Panc1 (cell line): ENCODE measurements around the gene TMEM212. TPM values are rescaled to one million over a fixed set of nuclear protein-coding genes. Genes with fewer than 3 reads are reported as not detected.
A peak's percentile ranks its signal among the peaks of the same experiment; 100 is the strongest.

Experiments
- ATAC-seq: fragments of 200-7000 bp; cut with Tn5 transposase; 2 replicates; pipeline ENCODE4 v1.9.1; 2020; ENCODE audit warnings: mild to moderate bottlenecking, moderate library complexity
- BruUV-seq: library from RNA; stranded (reverse); fragments of 400-500 nt; replicated peaks from 2 replicates; lab custom pipeline; 2021; lab: Mats Ljungman, UMichigan
- CTCF ChIA-PET: fragments of 300-600 bp; sonication (Branson Sonifier 250); formaldehyde crosslinking; loops from one replicate; lab custom pipeline; 2022; ENCODE audit warnings: antibody characterized with exemption; lab: Charles Lee
- POLR2A ChIA-PET: fragments of 300-600 bp; sonication (Branson Sonifier 250); formaldehyde crosslinking; loops from one replicate; lab custom pipeline; 2022; ENCODE audit warnings: antibody characterized with exemption; lab: Charles Lee
- DNase-seq: peaks from one replicate; pipeline ENCODE4 v3.0.0-alpha.2; 2010; ENCODE audit warnings: low read depth, low spot score
- H3K27ac ChIP-seq: 2 replicates; pipeline ENCODE4 v1.5.1; 2011; ENCODE audit warnings: mild to moderate bottlenecking, low read length, inconsistent platforms
- H3K27me3 ChIP-seq: fragments of 200-500 bp; sonication (Bioruptor generic); 2 replicates; pipeline ENCODE4 v1.6.0; 2014; ENCODE audit warnings: low read length, inconsistent platforms; ENCODE audit not compliant: control insufficient read depth, insufficient read depth
- H3K36me3 ChIP-seq: fragments of 200-500 bp; sonication (Bioruptor generic); 2 replicates; pipeline ENCODE4 v1.5.1; 2014; ENCODE audit warnings: inconsistent platforms, mild to moderate bottlenecking, low read length, moderate library complexity; ENCODE audit not compliant: control insufficient read depth, insufficient read depth
- H3K4me1 ChIP-seq: 2 replicates; pipeline ENCODE4 v1.5.1; 2011; ENCODE audit warnings: inconsistent platforms, mild to moderate bottlenecking, low read length, moderate library complexity; ENCODE audit not compliant: control insufficient read depth, insufficient read depth
- H3K4me3 ChIP-seq, 2 experiments: 2 replicates each; pipeline ENCODE4 v1.5.1; 2011 to 2012; ENCODE audit warnings: low read depth in 2 of 2, low read length in 2 of 2, mild to moderate bottlenecking in 2 of 2, inconsistent platforms in 1 of 2, moderate library complexity in 1 of 2
- H3K9me3 ChIP-seq: fragments of 200-500 bp; sonication (Bioruptor generic); 2 replicates; pipeline ENCODE4 v1.5.1; 2014; ENCODE audit warnings: low read depth, mild to moderate bottlenecking, inconsistent platforms, low read length, moderate library complexity; ENCODE audit not compliant: control insufficient read depth, insufficient read depth
- POLR2AphosphoS5 ChIP-seq: IDR thresholded peaks from 2 replicates; pipeline ENCODE4 v1.6.1; 2012; ENCODE audit warnings: mild to moderate bottlenecking, low read depth, low read length, moderate library complexity
- SIN3A ChIP-seq: IDR thresholded peaks from 2 replicates; pipeline ENCODE4 v1.6.1; 2012; ENCODE audit warnings: low read depth, mild to moderate bottlenecking, low read length, moderate library complexity, borderline replicate concordance; ENCODE audit not compliant: insufficient read depth
- TCF7L2 ChIP-seq: IDR thresholded peaks from 2 replicates; pipeline ENCODE4 v1.6.1; 2011; ENCODE audit warnings: mild to moderate bottlenecking, low read depth, low read length, inconsistent platforms
- in situ Hi-C: cut with HindIII; loops from 2 replicates; pipeline ENCODE4 v1.10.0; 2016; ENCODE audit warnings: low sequenced_read_pairs, low pct_unique_long_range_greater_than_20kb
- intact Hi-C: fragments of 100-400 bp; cut with micrococcal nuclease; formaldehyde crosslinking; loops from one replicate; pipeline ENCODE4 v1.10.0; 2022; ENCODE audit not compliant: unreplicated experiment
- total RNA-seq: library from RNA; stranded (reverse); gene quantifications from one replicate; pipeline ENCODE4 v1.2.1, GENCODE V29; 2021; ENCODE audit not compliant: unreplicated experiment
- TF ChIP-seq, protein P1 (sequence below): fragments of 450-650 bp; IDR thresholded peaks from 2 replicates; pipeline ENCODE4 v1.5.1; 2017; ENCODE audit warnings: mild to moderate bottlenecking
- TF ChIP-seq, protein P2 (sequence below), 2 experiments: IDR thresholded peaks; 2 replicates each; pipeline ENCODE4 v1.6.1; 2011 to 2012; ENCODE audit warnings: low read depth in 2 of 2, control low read depth in 1 of 2, low read length in 1 of 2, mild to moderate bottlenecking in 1 of 2, moderate library complexity in 1 of 2; ENCODE audit not compliant: insufficient read depth in 1 of 2

Gene TMEM212
- total RNA-seq, 1 experiment from 2014 or later, result not detected

DNA sequence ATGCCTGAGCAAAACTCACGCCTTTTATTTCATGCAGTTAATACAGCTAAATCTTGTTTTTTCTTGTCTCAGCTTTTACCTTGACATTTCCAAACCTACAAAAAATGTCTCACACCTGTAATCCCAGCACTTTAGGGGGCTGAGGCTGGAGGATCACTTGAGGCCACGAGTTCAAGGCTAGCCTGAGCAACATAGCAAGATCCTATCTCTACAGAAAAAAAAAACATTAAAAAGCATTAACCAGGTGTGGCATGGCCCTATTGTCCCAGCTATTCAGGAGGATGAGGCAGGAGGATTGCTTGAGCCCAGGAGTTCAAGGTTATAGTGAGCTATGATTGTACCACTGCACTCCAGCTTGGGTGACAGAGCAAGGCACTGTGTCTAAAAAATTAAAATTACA, 3.9 kb upstream of the TMEM212 start:
- intact Hi-C loops (loop anchor here (10.0 kb wide), 1 partner anchor 654 kb away; no protein-coding TSS in a partner anchor), in situ Hi-C loops (no loop called here)
- Histone ChIP-seq H3K9me3 (no peaks in the 10 kb centered on the region), H3K4me3 (no peak overlapping the region), H3K27me3 (no peaks in the 10 kb centered on the region), H3K27ac (no peak overlapping the region), H3K36me3 (no peaks in the 10 kb centered on the region), H3K4me1 (peaks cover 7% of the 10 kb centered on the region)
- CTCF ChIA-PET, result interaction anchor here (0.7 kb wide), 1 partner anchor 686 kb away, joined by 3 read pairs; no protein-coding TSS in a partner anchor
- POLR2A ChIA-PET, result no interaction called here
- no TSS peak for BruUV-seq
- ATAC-seq, result no peak
- no peak for TF ChIP-seq POLR2AphosphoS5
- TF ChIP-seq, protein P1, sequence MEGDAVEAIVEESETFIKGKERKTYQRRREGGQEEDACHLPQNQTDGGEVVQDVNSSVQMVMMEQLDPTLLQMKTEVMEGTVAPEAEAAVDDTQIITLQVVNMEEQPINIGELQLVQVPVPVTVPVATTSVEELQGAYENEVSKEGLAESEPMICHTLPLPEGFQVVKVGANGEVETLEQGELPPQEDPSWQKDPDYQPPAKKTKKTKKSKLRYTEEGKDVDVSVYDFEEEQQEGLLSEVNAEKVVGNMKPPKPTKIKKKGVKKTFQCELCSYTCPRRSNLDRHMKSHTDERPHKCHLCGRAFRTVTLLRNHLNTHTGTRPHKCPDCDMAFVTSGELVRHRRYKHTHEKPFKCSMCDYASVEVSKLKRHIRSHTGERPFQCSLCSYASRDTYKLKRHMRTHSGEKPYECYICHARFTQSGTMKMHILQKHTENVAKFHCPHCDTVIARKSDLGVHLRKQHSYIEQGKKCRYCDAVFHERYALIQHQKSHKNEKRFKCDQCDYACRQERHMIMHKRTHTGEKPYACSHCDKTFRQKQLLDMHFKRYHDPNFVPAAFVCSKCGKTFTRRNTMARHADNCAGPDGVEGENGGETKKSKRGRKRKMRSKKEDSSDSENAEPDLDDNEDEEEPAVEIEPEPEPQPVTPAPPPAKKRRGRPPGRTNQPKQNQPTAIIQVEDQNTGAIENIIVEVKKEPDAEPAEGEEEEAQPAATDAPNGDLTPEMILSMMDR, result no peak
- no peak for TF ChIP-seq SIN3A
- TF ChIP-seq, protein P2, sequence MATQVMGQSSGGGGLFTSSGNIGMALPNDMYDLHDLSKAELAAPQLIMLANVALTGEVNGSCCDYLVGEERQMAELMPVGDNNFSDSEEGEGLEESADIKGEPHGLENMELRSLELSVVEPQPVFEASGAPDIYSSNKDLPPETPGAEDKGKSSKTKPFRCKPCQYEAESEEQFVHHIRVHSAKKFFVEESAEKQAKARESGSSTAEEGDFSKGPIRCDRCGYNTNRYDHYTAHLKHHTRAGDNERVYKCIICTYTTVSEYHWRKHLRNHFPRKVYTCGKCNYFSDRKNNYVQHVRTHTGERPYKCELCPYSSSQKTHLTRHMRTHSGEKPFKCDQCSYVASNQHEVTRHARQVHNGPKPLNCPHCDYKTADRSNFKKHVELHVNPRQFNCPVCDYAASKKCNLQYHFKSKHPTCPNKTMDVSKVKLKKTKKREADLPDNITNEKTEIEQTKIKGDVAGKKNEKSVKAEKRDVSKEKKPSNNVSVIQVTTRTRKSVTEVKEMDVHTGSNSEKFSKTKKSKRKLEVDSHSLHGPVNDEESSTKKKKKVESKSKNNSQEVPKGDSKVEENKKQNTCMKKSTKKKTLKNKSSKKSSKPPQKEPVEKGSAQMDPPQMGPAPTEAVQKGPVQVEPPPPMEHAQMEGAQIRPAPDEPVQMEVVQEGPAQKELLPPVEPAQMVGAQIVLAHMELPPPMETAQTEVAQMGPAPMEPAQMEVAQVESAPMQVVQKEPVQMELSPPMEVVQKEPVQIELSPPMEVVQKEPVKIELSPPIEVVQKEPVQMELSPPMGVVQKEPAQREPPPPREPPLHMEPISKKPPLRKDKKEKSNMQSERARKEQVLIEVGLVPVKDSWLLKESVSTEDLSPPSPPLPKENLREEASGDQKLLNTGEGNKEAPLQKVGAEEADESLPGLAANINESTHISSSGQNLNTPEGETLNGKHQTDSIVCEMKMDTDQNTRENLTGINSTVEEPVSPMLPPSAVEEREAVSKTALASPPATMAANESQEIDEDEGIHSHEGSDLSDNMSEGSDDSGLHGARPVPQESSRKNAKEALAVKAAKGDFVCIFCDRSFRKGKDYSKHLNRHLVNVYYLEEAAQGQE (IDR thresholded peaks at IDR 0.05; ENCODE audit: insufficient read depth in 1 of 2, low read depth in 2 of 2, low read length in 1 of 2), result no peak
- no peak for TF ChIP-seq TCF7L2
- DNase-seq, result no peak

DNA sequence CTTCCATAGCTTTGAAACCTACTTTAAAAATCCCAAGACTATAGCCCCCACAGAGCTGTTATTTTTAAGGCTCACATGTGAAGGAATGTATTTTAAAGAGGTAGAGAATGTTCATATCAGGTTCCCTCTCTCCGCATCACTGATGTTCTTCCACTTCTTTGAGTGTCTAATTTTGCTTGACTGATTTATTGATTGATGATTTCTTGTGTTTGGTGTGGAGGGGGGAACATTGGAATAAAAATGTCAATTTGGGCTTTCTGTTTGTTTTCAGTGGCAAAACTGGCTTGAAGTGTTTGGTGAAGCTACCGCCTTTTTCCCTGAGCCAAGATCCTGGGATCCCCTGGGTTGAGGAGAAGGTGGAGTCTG, 2.7 kb upstream of the TMEM212 start:
- TF ChIP-seq SIN3A (no peak), TCF7L2 (no peak), POLR2AphosphoS5 (no peak)
- TF ChIP-seq, protein P2 (IDR thresholded peaks at IDR 0.05; ENCODE audit: insufficient read depth in 1 of 2, low read depth in 2 of 2, low read length in 1 of 2), result no peak
- TF ChIP-seq, protein P1, result no peak
- intact Hi-C loops (no loop called here), in situ Hi-C loops (no loop called here)
- no peaks in the 10 kb centered on the region for H3K9me3 ChIP-seq
- no peak for DNase-seq
- no peak overlapping the region for H3K4me3 ChIP-seq
- H3K4me1 ChIP-seq, result peaks cover 7% of the 10 kb centered on the region
- POLR2A ChIA-PET, result interaction anchor here (0.5 kb wide), 1 partner anchor 90 kb away, joined by 3 read pairs; no protein-coding TSS in a partner anchor
- peak overlapping the region; percentile 26; the same call in 1 of the 2 replicates for H3K27ac ChIP-seq
- ATAC-seq, result no peak
- CTCF ChIA-PET, result no interaction called here
- no TSS peak for BruUV-seq
- no peaks in the 10 kb centered on the region for H3K36me3 ChIP-seq
- no peaks in the 10 kb centered on the region for H3K27me3 ChIP-seq
